Osteoblast (primary cell): Measurements from ENCODE around the gene CEL. TPM values are rescaled to one million over a fixed set of nuclear protein-coding genes. Genes with fewer than 3 reads are reported as not detected.
A peak's percentile ranks its signal among the peaks of the same experiment; 100 is the strongest.

Experiments
- DNase-seq: peaks from one replicate; pipeline ENCODE4 v3.0.0; 2011; ENCODE audit warnings: low spot score, mixed read lengths; ENCODE audit not compliant: insufficient read length; ENCODE audit errors: missing footprints
- H2AFZ ChIP-seq: 2 replicates; pipeline ENCODE4 v1.6.0; 2011; ENCODE audit warnings: mild to moderate bottlenecking, low read length
- H3K27ac ChIP-seq: 2 replicates; pipeline ENCODE4 v1.5.1; 2011; ENCODE audit warnings: mild to moderate bottlenecking, low read depth, low read length, moderate library complexity
- H3K27me3 ChIP-seq: 2 replicates; pipeline ENCODE4 v1.6.0; 2012; ENCODE audit warnings: mild to moderate bottlenecking, control low read depth, inconsistent platforms, low read length, moderate library complexity; ENCODE audit not compliant: insufficient read depth
- H3K36me3 ChIP-seq: 2 replicates; pipeline ENCODE4 v1.5.1; 2011; ENCODE audit warnings: mild to moderate bottlenecking, low read length, control low read depth, moderate library complexity; ENCODE audit not compliant: insufficient read depth
- H3K4me1 ChIP-seq: 2 replicates; pipeline ENCODE4 v1.5.1; 2011; ENCODE audit warnings: mild to moderate bottlenecking, low read length, control low read depth, moderate library complexity; ENCODE audit not compliant: insufficient read depth
- H3K4me2 ChIP-seq: 2 replicates; pipeline ENCODE4 v1.6.0; 2011; ENCODE audit warnings: mild to moderate bottlenecking, low read length; ENCODE audit not compliant: insufficient read depth
- H3K4me3 ChIP-seq: fragments of 200-600 bp; sonication (generic); 3 replicates; pipeline ENCODE4 v1.5.1; 2012; ENCODE audit warnings: mild to moderate bottlenecking, low read length, inconsistent platforms; ENCODE audit not compliant: insufficient read depth
- H3K79me2 ChIP-seq: 2 replicates; pipeline ENCODE4 v1.6.0; 2012; ENCODE audit warnings: mild to moderate bottlenecking, low read length, control low read depth, inconsistent platforms; ENCODE audit not compliant: insufficient read depth
- H3K9me3 ChIP-seq: 2 replicates; pipeline ENCODE4 v1.5.1; 2011; ENCODE audit warnings: low read depth, low read length, control low read depth
- H4K20me1 ChIP-seq: 2 replicates; pipeline ENCODE4 v1.6.0; 2012; ENCODE audit warnings: mild to moderate bottlenecking, low read length, control low read depth; ENCODE audit not compliant: insufficient read depth
- total RNA-seq: library from RNA; depleted of rRNA; stranded (reverse); fragments of >200 nt; gene quantifications from 2 replicates; pipeline ENCODE4 v1.2.3, GENCODE V29; 2012
- TF ChIP-seq, protein P1 (sequence below): IDR thresholded peaks from 2 replicates; pipeline ENCODE4 v1.5.1; 2011; ENCODE audit warnings: mild to moderate bottlenecking, low read depth, low read length, moderate library complexity; ENCODE audit errors: extremely low read depth

CEL gene
- total RNA-seq, 1 donor, result not detected

DNA sequence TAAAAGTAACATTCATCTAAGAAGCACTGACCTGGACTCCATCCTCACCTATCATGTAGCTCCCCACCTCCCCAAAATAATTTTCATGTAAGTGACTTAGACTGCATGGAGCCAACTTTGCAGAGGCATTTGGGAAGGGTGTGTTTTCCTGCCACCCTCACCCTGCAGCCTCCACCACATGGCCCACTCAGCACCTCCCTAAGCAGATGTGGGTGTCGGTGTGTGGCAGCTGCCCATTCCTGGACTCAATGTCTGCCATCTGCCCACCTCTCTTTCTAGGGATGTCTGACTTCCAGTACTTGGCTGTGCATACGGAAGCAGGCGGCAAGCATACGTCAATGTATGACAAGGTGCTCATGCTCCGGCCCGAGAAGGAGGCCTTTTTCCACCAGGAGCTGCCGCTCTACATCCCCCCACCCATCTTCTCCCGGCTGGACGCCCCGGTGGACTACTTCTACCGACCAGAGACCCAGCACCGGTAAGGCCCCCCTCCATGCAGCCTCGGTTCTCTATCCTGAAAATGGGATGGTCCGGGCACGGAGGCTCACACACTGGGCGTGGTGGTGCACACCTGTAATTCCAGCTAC is 18.2 kb upstream of the CEL start:
- TF ChIP-seq, protein P1, sequence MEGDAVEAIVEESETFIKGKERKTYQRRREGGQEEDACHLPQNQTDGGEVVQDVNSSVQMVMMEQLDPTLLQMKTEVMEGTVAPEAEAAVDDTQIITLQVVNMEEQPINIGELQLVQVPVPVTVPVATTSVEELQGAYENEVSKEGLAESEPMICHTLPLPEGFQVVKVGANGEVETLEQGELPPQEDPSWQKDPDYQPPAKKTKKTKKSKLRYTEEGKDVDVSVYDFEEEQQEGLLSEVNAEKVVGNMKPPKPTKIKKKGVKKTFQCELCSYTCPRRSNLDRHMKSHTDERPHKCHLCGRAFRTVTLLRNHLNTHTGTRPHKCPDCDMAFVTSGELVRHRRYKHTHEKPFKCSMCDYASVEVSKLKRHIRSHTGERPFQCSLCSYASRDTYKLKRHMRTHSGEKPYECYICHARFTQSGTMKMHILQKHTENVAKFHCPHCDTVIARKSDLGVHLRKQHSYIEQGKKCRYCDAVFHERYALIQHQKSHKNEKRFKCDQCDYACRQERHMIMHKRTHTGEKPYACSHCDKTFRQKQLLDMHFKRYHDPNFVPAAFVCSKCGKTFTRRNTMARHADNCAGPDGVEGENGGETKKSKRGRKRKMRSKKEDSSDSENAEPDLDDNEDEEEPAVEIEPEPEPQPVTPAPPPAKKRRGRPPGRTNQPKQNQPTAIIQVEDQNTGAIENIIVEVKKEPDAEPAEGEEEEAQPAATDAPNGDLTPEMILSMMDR, result no peak

DNA sequence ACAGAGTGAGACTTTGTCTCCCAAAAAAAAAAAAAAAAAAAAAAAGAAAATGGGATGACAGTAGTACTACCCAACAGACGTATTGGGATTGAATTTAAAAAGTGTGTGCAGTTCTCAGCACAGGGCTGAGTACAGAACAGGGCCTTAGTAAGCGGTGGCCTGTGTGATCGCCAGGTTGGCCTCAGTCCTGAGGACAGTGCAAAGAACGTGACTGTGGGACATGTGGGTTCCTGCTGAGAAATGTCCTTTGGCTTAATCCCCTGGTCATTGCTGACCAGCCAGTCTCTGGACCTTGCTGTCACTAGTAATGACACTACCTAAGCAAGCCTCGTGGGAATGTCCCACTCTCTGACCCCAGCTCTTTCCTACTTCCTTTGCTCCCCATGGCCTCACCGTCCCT is 17.7 kb upstream of the CEL start:
- Histone ChIP-seq H3K36me3 (peaks cover 52% of the 10 kb centered on the region), H4K20me1 (peaks cover 25% of the 10 kb centered on the region), H3K79me2 (peaks cover 13% of the 10 kb centered on the region), H2AFZ (no peak overlapping the region), H3K4me2 (no peak overlapping the region), H3K4me3 (no peak overlapping the region), H3K27ac (no peak overlapping the region), H3K9me3 (no peaks in the 10 kb centered on the region), H3K4me1 (no peaks in the 10 kb centered on the region), H3K27me3 (no peaks in the 10 kb centered on the region)
- peak; percentile 8 for DNase-seq
- TF ChIP-seq, protein P1, result no peak

More for the DNA sequence above, 18.2 kb upstream of the CEL start:
- H3K4me1 ChIP-seq, result no peaks in the 10 kb centered on the region
- H3K9me3 ChIP-seq, result no peaks in the 10 kb centered on the region
- H3K4me2 ChIP-seq, result no peak overlapping the region
- no peak overlapping the region for H2AFZ ChIP-seq
- DNase-seq, result peak; percentile 50
- no peaks in the 10 kb centered on the region for H3K27me3 ChIP-seq
- no peak overlapping the region for H3K4me3 ChIP-seq
- H3K79me2 ChIP-seq, result peaks cover 17% of the 10 kb centered on the region
- peaks cover 22% of the 10 kb centered on the region for H4K20me1 ChIP-seq
- peaks cover 52% of the 10 kb centered on the region for H3K36me3 ChIP-seq
- no peak overlapping the region for H3K27ac ChIP-seq

DNA sequence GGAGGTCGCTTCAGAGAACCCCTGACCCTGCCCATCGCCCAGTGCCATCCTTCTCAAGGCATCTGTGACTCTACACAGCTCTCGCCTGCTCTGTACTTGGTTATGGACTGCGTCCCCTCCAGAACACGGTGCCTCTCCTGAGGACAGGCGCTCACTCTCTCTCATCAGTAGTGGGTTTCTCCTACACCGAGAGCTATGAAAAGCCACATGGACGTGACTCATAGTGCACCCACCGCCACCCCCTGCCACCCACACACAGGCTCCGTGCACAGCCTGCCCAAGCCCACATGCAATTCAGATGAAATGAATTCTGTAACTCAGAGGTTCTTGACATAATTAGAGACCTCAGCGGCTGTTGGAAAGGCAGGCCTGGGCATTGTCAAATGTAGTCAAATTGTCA is 17.1 kb upstream of the CEL start:
- H4K20me1 ChIP-seq, result peaks cover 25% of the 10 kb centered on the region
- DNase-seq, result no peak
- H3K9me3 ChIP-seq, result no peaks in the 10 kb centered on the region
- peaks cover 9% of the 10 kb centered on the region for H3K79me2 ChIP-seq
- H3K4me3 ChIP-seq, result no peak overlapping the region
- no peaks in the 10 kb centered on the region for H3K27me3 ChIP-seq
- peaks cover 55% of the 10 kb centered on the region for H3K36me3 ChIP-seq
- no peak overlapping the region for H3K4me2 ChIP-seq
- no peaks in the 10 kb centered on the region for H3K4me1 ChIP-seq
- TF ChIP-seq, protein P1, result no peak
- no peak overlapping the region for H3K27ac ChIP-seq
- H2AFZ ChIP-seq, result no peak overlapping the region

DNA sequence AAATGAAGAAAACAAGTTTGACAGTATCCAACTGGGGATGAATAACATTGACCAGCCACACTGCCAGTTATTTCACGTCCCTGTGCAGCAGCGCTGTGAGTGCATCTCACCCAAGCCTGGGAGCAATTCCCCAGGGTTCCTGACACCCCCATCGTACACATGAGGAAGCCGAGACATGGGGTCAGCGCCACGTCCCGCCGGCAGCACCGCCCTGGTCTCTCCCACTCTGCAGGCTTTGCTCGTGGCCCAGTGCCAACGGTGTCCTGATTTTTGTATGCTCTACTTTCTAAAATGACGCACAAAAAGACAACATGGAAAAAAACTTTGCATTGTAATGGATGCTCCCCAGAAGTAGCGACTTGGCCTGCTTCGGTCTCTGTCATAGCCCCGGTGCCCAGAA is 16.6 kb upstream of the CEL start:
- H3K27ac ChIP-seq, result no peak overlapping the region
- no peak overlapping the region for H2AFZ ChIP-seq
- no peak overlapping the region for H3K4me2 ChIP-seq
- peaks cover 7% of the 10 kb centered on the region for H3K79me2 ChIP-seq
- no peaks in the 10 kb centered on the region for H3K27me3 ChIP-seq
- peaks cover 55% of the 10 kb centered on the region for H3K36me3 ChIP-seq
- no peaks in the 10 kb centered on the region for H3K4me1 ChIP-seq
- peaks cover 22% of the 10 kb centered on the region for H4K20me1 ChIP-seq
- no peaks in the 10 kb centered on the region for H3K9me3 ChIP-seq
- H3K4me3 ChIP-seq, result no peak overlapping the region
- peak; percentile 76 for DNase-seq
- TF ChIP-seq, protein P1, result no peak
